H9 (cell line): Measurements from ENCODE around the gene MYL10. TPM values are rescaled to one million over a fixed set of nuclear protein-coding genes. Genes with fewer than 3 reads are reported as not detected.

Source experiments
- DNase-seq: peaks from one replicate; pipeline ENCODE4 v3.0.0-alpha.2; 2017
- H2AFZ ChIP-seq: one replicate; pipeline ENCODE4 v1.6.1; 2013; ENCODE audit warnings: mild to moderate bottlenecking, low read length, control low read depth, moderate library complexity
- H2AK5ac ChIP-seq: 2 replicates; pipeline ENCODE4 v1.6.1; 2013; ENCODE audit warnings: low read length, control low read depth, mixed read lengths; ENCODE audit not compliant: insufficient read length
- H2BK120ac ChIP-seq: one replicate; pipeline ENCODE4 v1.6.1; 2013; ENCODE audit warnings: low read depth, mild to moderate bottlenecking, low read length, control low read depth, inconsistent platforms; ENCODE audit not compliant: poor library complexity, severe bottlenecking
- H2BK12ac ChIP-seq: 2 replicates; pipeline ENCODE4 v1.6.1; 2013; ENCODE audit warnings: low read length, control low read depth, mixed read lengths, low read depth; ENCODE audit not compliant: insufficient read length
- H2BK15ac ChIP-seq: 2 replicates; pipeline ENCODE4 v1.6.1; 2013; ENCODE audit warnings: low read depth, low read length, control low read depth
- H2BK20ac ChIP-seq: one replicate; pipeline ENCODE4 v1.6.1; 2013; ENCODE audit warnings: low read depth, mild to moderate bottlenecking, low read length, control low read depth, inconsistent platforms; ENCODE audit not compliant: poor library complexity, severe bottlenecking
- H2BK5ac ChIP-seq: 2 replicates; pipeline ENCODE4 v1.6.1; 2013; ENCODE audit warnings: low read length, control low read depth, mixed read lengths; ENCODE audit not compliant: insufficient read length
- H3K14ac ChIP-seq: 2 replicates; pipeline ENCODE4 v1.6.1; 2013; ENCODE audit warnings: low read length, control low read depth; ENCODE audit not compliant: insufficient read depth
- H3K18ac ChIP-seq: 2 replicates; pipeline ENCODE4 v1.6.1; 2013; ENCODE audit warnings: low read depth, mild to moderate bottlenecking, mixed read lengths, low read length, control low read depth; ENCODE audit not compliant: insufficient read length
- H3K23ac ChIP-seq: 2 replicates; pipeline ENCODE4 v1.6.1; 2013; ENCODE audit warnings: low read length, control low read depth, mixed read lengths, low read depth; ENCODE audit not compliant: insufficient read length
- H3K23me2 ChIP-seq: 2 replicates; pipeline ENCODE4 v1.6.1; 2013; ENCODE audit warnings: low read depth, mild to moderate bottlenecking, mixed read lengths, low read length, control low read depth; ENCODE audit not compliant: insufficient read length, poor library complexity, severe bottlenecking
- H3K27ac ChIP-seq: 2 replicates; pipeline ENCODE4 v1.5.1; 2013; ENCODE audit warnings: low read length, control low read depth, mixed read lengths, low read depth; ENCODE audit not compliant: insufficient read length
- H3K27me3 ChIP-seq: 2 replicates; pipeline ENCODE4 v1.6.1; 2013; ENCODE audit warnings: low read length, control low read depth, inconsistent platforms; ENCODE audit not compliant: insufficient read depth
- H3K4ac ChIP-seq: 2 replicates; pipeline ENCODE4 v1.6.1; 2013; ENCODE audit warnings: low read depth, mild to moderate bottlenecking, control low read depth, inconsistent platforms, low read length, moderate library complexity
- H3K4me1 ChIP-seq: 2 replicates; pipeline ENCODE4 v1.6.1; 2013; ENCODE audit warnings: low read length, control low read depth, inconsistent platforms; ENCODE audit not compliant: insufficient read depth
- H3K4me2 ChIP-seq: 2 replicates; pipeline ENCODE4 v1.6.1; 2013; ENCODE audit warnings: low read length, control low read depth, mixed read lengths; ENCODE audit not compliant: insufficient read length, insufficient read depth
- H3K56ac ChIP-seq: 2 replicates; pipeline ENCODE4 v1.6.1; 2013; ENCODE audit warnings: low read depth, mild to moderate bottlenecking, mixed read lengths, low read length, control low read depth; ENCODE audit not compliant: insufficient read length
- H3K79me1 ChIP-seq: 2 replicates; pipeline ENCODE4 v1.6.1; 2013; ENCODE audit warnings: low read depth, mild to moderate bottlenecking, moderate library complexity, low read length, control low read depth, inconsistent platforms; ENCODE audit not compliant: insufficient read depth, poor library complexity, severe bottlenecking
- H3K79me2 ChIP-seq: 2 replicates; pipeline ENCODE4 v1.6.1; 2013; ENCODE audit warnings: low read length, control low read depth, inconsistent platforms; ENCODE audit not compliant: insufficient read depth
- H3K9ac ChIP-seq: 2 replicates; pipeline ENCODE4 v1.6.1; 2013; ENCODE audit warnings: low read length, control low read depth, mixed read lengths; ENCODE audit not compliant: insufficient read length; ENCODE audit errors: extremely low read depth
- H3K9me3 ChIP-seq: one replicate; pipeline ENCODE4 v1.6.1; 2013; ENCODE audit warnings: low read depth, low read length, inconsistent platforms; ENCODE audit not compliant: control insufficient read depth
- H3T11ph ChIP-seq: one replicate; pipeline ENCODE4 v1.6.1; 2013; ENCODE audit warnings: mild to moderate bottlenecking, low read length, control low read depth, inconsistent platforms
- H4K20me1 ChIP-seq: one replicate; pipeline ENCODE4 v1.6.1; 2013; ENCODE audit not compliant: control insufficient read depth, insufficient read length, insufficient read depth
- H4K5ac ChIP-seq: 2 replicates; pipeline ENCODE4 v1.6.1; 2013; ENCODE audit warnings: low read depth, mild to moderate bottlenecking, mixed read lengths, low read length, control low read depth; ENCODE audit not compliant: insufficient read length
- H4K8ac ChIP-seq: replicated peaks from 2 replicates; pipeline ENCODE4 v1.6.1; 2013; ENCODE audit warnings: low read length, control low read depth, mixed read lengths, low read depth; ENCODE audit not compliant: insufficient read length
- H4K91ac ChIP-seq: 2 replicates; pipeline ENCODE4 v1.6.1; 2013; ENCODE audit warnings: low read depth, mild to moderate bottlenecking, moderate library complexity, mixed read lengths, low read length, control low read depth; ENCODE audit not compliant: insufficient read length
- H3K27ac Mint-ChIP-seq, 3 experiments: 2 replicates in 2 of 3; 3 replicates in 1 of 3; pipeline ENCODE4 v1.8.0; 2020 to 2021; ENCODE audit warnings: mixed read lengths in 3 of 3, mild to moderate bottlenecking in 1 of 3, moderate library complexity in 1 of 3
- H3K27me3 Mint-ChIP-seq: 2 replicates; pipeline ENCODE4 v1.8.0; 2021; ENCODE audit warnings: low read depth, mild to moderate bottlenecking, moderate library complexity, mixed read lengths
- H3K36me3 Mint-ChIP-seq, 3 experiments: 2 replicates in 2 of 3; 3 replicates in 1 of 3; pipeline ENCODE4 v1.8.0; 2020 to 2021; ENCODE audit warnings: low read depth in 3 of 3, mixed read lengths in 3 of 3; ENCODE audit not compliant: insufficient read depth in 1 of 3
- H3K4me1 Mint-ChIP-seq, 2 experiments: 2 replicates each; pipeline ENCODE4 v1.8.0; 2020; ENCODE audit warnings: mixed read lengths in 2 of 2
- H3K4me3 Mint-ChIP-seq, 2 experiments: 2 replicates in 1 of 2; 3 replicates in 1 of 2; pipeline ENCODE4 v1.8.0; 2020 to 2021; ENCODE audit warnings: mild to moderate bottlenecking in 2 of 2, mixed read lengths in 2 of 2, moderate library complexity in 1 of 2
- H3K9me3 Mint-ChIP-seq, 2 experiments: 2 replicates in 1 of 2; 3 replicates in 1 of 2; pipeline ENCODE4 v1.8.0; 2020; ENCODE audit warnings: mild to moderate bottlenecking in 2 of 2, mixed read lengths in 2 of 2, moderate library complexity in 1 of 2
- CTCF ChIP-seq: fragments of 200-600 bp; sonication (generic); conservative IDR thresholded peaks from 3 replicates; pipeline ENCODE4 v1.8.0; 2021; ENCODE audit warnings: antibody characterized with exemption, mild to moderate bottlenecking
- WGBS: extraction: QIAGEN DNeasy Blood & Tissue Kit; methylation state at CpG from one replicate; pipeline ENCODE4 v1.1.7; 2013; ENCODE audit warnings: missing lambda C conversion rate, low lambda C conversion rate, mixed read lengths; ENCODE audit not compliant: insufficient read length; ENCODE audit errors: extremely low coverage; 5-methylcytosine and 5-hydroxymethylcytosine counted together
- total RNA-seq: library from RNA; stranded (reverse); gene quantifications from 2 replicates; pipeline ENCODE4 v1.2.1, GENCODE V29; 2021

Gene MYL10
- total RNA-seq, 1 experiment from 2014 or later = 0.50 TPM

GRCh38 chr7:101598986-101599771, 29.9 kb downstream of the MYL10 start:
- no peak for DNase-seq
- H4K8ac ChIP-seq = no peak overlapping the region
- H2AFZ ChIP-seq = no peak overlapping the region
- no peaks in the 10 kb centered on the region for H3K79me1 ChIP-seq
- H3K79me2 ChIP-seq = no peaks in the 10 kb centered on the region
- H2BK20ac ChIP-seq = no peak overlapping the region
- H3K18ac ChIP-seq = no peak overlapping the region
- H3K23ac ChIP-seq = no peak overlapping the region
- Mint-ChIP-seq H3K9me3 (no peaks in the 10 kb centered on the region), H3K4me1 (peaks cover 2 to 9% of the 10 kb centered on the region in 2 experiments; a peak in 2 of 4 replicates), H3K27ac (no peak overlapping the region), H3K27me3 (peaks cover 18% of the 10 kb centered on the region), H3K4me3 (no peak overlapping the region), H3K36me3 (no peaks in the 10 kb centered on the region)
- no CpG with 5 or more reads among the region's 16 CpGs for WGBS
- no peak overlapping the region for H3K14ac ChIP-seq
- H3K9me3 ChIP-seq = no peaks in the 10 kb centered on the region
- H2BK5ac ChIP-seq = no peak overlapping the region
- H2BK120ac ChIP-seq = no peak overlapping the region
- no peak overlapping the region for H2BK15ac ChIP-seq
- H4K5ac ChIP-seq = no peak overlapping the region
- H2AK5ac ChIP-seq = no peak overlapping the region
- H3K4ac ChIP-seq = no peak overlapping the region
- H3K27me3 ChIP-seq = no peaks in the 10 kb centered on the region
- no peak for TF ChIP-seq CTCF
- H4K91ac ChIP-seq = no peak overlapping the region
- no peak overlapping the region for H3K27ac ChIP-seq
- H2BK12ac ChIP-seq = no peak overlapping the region
- H4K20me1 ChIP-seq = no peaks in the 10 kb centered on the region
- H3T11ph ChIP-seq = no peak overlapping the region
- H3K23me2 ChIP-seq = no peaks in the 10 kb centered on the region
- H3K56ac ChIP-seq = no peak overlapping the region
- no peak overlapping the region for H3K9ac ChIP-seq
- no peaks in the 10 kb centered on the region for H3K4me1 ChIP-seq
- no peak overlapping the region for H3K4me2 ChIP-seq
